Activated naive CD8-positive, alpha-beta T cell treated with anti-CD3 and anti-CD28 coated beads, Interleukin-2, amount 50 U/mL, for 16 hours (primary cell): ENCODE data around the gene NT5C2.
"Not testable (repeated sequence)": the region's sequence is repeated elsewhere in the genome, so short reads cannot be mapped to it uniquely, and the experiment has no call there.

Experiments
- DNase-seq: peaks from one replicate; pipeline ENCODE4 v3.0.0-alpha.2; 2020; ENCODE audit warnings: low read depth, low spot score

The NT5C2 gene

GRCh38 chr10:103202319-103202718 lies 9.2 kb upstream of the NT5C2 start:
- DNase-seq: no peak

DNA sequence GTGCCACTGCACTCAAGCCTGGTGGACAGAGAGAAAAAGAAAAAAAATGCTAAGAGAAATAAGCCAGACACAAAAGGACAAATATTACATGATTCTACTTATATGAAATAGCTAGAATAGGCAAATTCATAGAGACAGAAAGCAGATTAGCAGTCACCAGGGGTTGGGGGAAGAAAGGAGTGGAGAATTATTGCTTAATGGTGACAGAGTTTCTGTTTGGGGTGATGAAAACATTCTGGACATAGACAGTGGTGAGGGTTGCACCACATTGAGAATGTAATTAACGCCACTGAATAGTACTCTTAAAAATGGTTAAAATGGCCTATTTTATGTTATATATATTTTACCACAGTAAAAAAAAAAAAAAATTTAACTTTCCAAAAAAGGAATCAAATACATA lies 6.4 kb upstream of the NT5C2 start:
- no peak for DNase-seq

DNA sequence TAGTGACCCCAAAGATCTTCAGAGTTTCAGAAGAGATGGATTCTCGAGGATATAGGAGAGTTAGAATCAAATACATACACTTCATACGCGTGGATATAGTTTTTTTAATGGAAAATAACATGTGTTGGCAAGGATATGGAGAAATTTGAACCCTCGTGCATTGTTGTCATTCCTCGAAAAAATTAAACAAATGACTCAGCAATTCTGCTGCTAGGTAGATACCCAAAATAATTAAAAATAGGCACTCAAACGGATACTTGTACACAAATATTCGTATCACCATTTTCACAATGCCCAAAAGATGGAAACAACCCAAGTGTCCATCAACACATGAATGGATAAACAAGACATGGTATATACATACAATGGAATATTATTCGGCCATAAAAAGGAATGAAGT lies 5.6 kb upstream of the NT5C2 start:
- DNase-seq: no peak

GRCh38 chr10:103197903-103198302 lies 4.8 kb upstream of the NT5C2 start:
- no peak for DNase-seq

DNA sequence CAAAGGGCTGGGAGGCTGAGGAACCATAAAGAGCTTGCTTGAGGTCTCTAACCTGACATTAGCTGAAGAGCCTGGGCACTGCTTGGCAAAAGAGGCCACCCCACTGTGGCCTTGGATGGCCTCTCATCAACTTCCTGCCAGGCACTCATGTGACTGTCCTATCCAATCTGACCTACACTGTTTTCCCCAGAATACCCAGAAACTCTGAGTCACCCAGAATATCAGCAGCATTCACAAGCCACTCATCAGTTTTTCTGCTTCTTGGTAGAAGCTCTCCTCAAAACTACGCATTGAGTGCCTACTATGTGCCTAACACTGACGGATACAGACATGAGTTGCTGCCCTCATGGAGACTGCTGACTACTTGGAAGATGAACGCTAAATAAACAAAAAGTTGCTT lies 4.1 kb upstream of the NT5C2 start:
- DNase-seq: no peak

- DNase-seq: no peak
These were observed 3.4 kb upstream of the NT5C2 start for GRCh38 chr10:103196516-103196915.

DNA sequence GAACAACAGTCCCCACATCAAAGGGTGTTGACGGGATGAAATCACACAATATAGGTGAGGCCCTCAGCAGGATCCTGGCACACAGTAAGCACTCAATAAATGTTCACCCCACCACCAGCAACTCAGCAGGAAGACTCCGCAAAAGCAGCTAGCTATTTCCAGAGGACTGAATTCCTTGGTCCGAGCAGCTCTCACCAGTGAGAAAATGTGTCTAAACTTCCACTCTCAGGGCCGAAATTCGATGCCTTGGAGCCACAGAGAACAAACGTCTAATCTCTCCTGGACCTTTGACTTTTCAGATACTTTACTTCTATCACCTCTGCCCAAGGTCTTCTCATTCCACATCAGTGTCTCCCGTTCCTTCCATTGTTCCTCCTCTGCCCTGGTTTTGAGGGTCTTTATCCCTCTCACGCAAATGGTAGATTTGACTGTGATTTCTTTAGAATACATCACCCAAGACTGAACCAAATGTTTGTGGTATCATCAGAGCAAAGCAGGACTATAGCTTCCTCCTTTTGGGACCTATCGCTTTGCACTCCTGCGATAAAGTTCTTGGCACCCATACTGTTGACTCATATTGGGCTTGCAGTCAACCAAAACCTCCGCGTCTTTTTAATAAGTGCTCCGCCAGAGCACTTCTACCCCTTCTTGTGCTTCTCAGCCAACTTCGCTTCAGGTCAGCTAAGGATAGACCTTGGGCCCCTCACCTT lies 903 bp upstream of the NT5C2 start:
- no peak for DNase-seq

DNA sequence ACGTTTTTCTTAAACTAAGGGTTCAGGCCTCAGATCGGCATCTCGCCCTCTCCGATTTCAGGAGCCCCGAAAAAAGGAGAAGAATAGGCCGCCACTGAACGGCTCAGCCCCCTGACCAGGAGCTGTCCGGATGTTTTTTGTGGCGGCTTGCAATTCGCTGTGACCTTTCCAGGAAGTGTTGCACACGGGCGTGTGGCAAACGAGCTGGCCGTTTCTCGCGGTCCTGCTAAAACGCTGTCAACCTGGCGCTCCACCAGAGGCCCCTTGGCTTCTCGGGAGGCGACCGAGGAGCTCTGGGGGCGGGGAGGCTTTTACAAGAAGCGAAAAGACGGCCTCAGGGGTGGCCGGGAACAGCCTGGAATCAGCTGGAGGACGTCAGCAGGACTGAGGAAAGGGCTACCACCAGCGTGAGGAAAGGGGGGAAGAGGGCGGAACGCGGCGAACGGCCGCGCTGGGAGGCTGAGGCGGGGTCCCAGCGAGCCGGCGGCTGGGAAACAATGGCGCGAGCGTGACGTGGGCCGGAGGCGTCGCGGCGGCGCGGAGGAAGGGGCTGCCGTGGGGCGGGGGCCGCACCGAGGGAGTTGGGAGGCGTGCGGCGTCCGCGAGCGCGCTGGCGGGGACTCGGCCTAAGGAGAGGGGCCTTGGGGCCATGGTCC lies 493 bp downstream of the NT5C2 start:
- DNase-seq: no peak

- DNase-seq: no peak
These were observed 1.0 kb downstream of the NT5C2 start for GRCh38 chr10:103192089-103192450.

GRCh38 chr10:103191198-103191597 lies 1.9 kb downstream of the NT5C2 start:
- DNase-seq: not testable (repeated sequence)

DNA sequence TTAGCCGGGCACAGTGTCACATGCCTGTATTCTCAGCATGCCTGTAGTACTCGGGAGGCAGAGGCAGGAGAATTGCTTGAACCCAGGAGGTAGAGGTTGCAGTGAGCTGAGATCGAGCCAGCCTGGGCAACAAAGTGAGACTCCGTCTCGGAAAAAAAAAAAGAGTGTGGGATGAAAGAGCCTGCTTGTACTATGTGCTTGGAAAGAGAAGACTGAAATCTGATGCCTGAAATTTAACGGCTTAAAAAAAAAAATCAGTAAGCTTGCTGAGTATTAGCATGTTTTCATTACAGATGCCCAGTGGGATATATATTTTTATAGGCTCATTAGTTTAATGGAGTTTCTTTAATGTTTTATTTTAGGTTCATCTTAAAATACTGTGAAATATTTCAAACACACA lies 4.2 kb downstream of the NT5C2 start:
- DNase-seq: no peak

DNA sequence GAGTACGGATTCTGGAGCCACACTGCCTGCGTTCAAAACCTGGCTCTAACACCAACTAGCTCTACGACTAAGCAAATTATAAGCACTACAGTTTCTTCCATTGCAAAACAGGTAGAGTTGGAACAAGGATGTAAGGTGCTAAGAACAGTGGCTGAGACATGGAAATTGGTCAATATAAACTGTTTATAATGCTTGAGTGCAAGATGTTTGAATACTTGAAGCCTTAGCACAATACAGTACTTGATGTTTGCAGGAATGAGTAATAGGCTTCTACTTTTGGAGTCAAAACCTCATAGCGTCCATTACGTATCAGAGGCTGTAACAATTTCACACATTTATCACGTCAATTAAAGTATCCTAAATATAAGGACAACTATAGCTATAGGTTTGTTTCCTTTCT lies 6.9 kb downstream of the NT5C2 start:
- DNase-seq: no peak

- DNase-seq: no peak
These were observed 8.5 kb downstream of the NT5C2 start for GRCh38 chr10:103184615-103185014.

- DNase-seq: not testable (repeated sequence)
These were observed 9.1 kb downstream of the NT5C2 start for GRCh38 chr10:103183991-103184451.

- DNase-seq: no peak
These were observed 11.8 kb downstream of the NT5C2 start for GRCh38 chr10:103181244-103181643.

- DNase-seq: no peak
These were observed 12.6 kb downstream of the NT5C2 start for GRCh38 chr10:103180491-103180890.

GRCh38 chr10:103177123-103177522 lies 15.9 kb downstream of the NT5C2 start:
- DNase-seq: no peak

GRCh38 chr10:103175580-103176285 lies 17.3 kb downstream of the NT5C2 start:
- DNase-seq: no peak

- not testable (repeated sequence) for DNase-seq
These were observed 18.7 kb downstream of the NT5C2 start for GRCh38 chr10:103174324-103174723.

DNA sequence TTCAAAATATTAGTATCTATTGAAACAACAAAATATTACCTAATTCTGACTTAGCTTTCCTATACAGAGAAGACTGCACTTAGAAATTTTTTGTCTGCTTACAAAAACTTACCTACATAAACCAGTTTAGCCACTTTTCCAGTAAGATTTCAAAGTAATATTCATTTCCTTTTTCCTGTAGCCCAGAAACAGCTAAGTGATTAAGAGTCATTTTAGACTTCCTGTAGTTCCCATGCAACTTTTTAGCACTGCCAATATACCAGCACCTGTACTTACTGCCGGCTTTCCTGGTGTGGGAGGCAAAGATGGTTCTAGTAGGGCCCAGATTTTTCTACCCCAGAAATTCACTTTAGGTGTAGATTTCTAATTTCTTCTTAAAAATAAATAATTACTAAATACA lies 21.8 kb downstream of the NT5C2 start:
- no peak for DNase-seq

GRCh38 chr10:103168438-103168837 lies 24.6 kb downstream of the NT5C2 start:
- DNase-seq: no peak

- DNase-seq: not testable (repeated sequence)
These were observed 25.5 kb downstream of the NT5C2 start for GRCh38 chr10:103167554-103167953.

DNA sequence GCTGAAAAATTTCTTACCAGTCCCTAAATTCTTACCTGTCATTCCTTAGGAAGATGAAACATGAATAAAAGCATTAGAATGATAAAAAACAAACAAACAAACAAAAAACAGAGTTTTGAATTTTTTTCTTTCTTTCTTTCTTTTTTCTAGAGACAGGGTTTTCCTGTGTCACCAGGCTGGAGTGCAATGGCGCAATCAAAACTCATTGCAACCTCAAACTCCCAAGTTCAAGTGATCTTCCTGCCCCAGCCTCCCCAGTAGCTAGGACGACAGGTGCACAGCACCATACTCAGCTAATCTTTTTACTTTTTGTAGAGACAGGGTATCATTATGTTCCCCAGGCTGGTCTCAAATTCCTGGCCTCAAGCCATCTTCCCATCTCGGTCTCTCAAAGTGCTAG lies 26.5 kb downstream of the NT5C2 start:
- DNase-seq: no peak
